K562 (cell line): ENCODE measurements around the gene LY6G6C. TPM values are rescaled to one million over a fixed set of nuclear protein-coding genes. Genes with fewer than 3 reads are reported as not detected.

Source experiments
- ADNP ChIP-seq: fragments of 200-800 bp; sonication (Bioruptor generic); IDR thresholded peaks from 2 replicates; pipeline ENCODE4 v1.6.1; 2016; ENCODE audit warnings: missing genetic modification characterization, missing compliant biosample characterization
- CAMTA2 ChIP-seq: fragments of 250-450 bp; sonication (Bioruptor Pico); conservative IDR thresholded peaks from 2 replicates; pipeline ENCODE4 v1.5.1; 2022
- ELF4 ChIP-seq: fragments of 450-650 bp; formaldehyde crosslinking; IDR thresholded peaks from 2 replicates; pipeline ENCODE4 v1.4.0; 2022; ENCODE audit warnings: missing genetic modification characterization
- FOXP1 ChIP-seq: sonication (generic); formaldehyde crosslinking; IDR thresholded peaks from 2 replicates; pipeline ENCODE4 v1.8.0; 2022; ENCODE audit warnings: mild to moderate bottlenecking, missing genetic modification reagents
- MECOM ChIP-seq: fragments of 250-450 bp; sonication (Bioruptor Pico); IDR thresholded peaks from 2 replicates; pipeline ENCODE4 v1.8.0; 2022; ENCODE audit warnings: inconsistent platforms
- SIN3B ChIP-seq: fragments of 450-650 bp; IDR thresholded peaks from 2 replicates; pipeline ENCODE4 v1.6.1; 2017; ENCODE audit warnings: low read depth, mild to moderate bottlenecking, moderate library complexity
- SMAD2 ChIP-seq: fragments of 150-350 bp; IDR thresholded peaks from 2 replicates; pipeline ENCODE4 v1.6.1; 2014; ENCODE audit warnings: low read depth, mild to moderate bottlenecking, low read length
- SNIP1 ChIP-seq: fragments of 450-650 bp; IDR thresholded peaks from 2 replicates; pipeline ENCODE4 v1.7.1; 2017; ENCODE audit warnings: low read depth, mild to moderate bottlenecking
- ZNF76 ChIP-seq: fragments of 250-450 bp; sonication (Bioruptor Pico); IDR thresholded peaks from 2 replicates; pipeline ENCODE4 v1.4.0; 2020; ENCODE audit warnings: mild to moderate bottlenecking, moderate library complexity, borderline replicate concordance
- polyA plus RNA-seq, 8 experiments: library from polyadenylated mRNA; depleted of rRNA in 4 of 8; stranded (reverse) in 5 of 8; unstranded in 3 of 8; fragments of >200 nt; fragmentation: Nextera tagmentation in 2 of 8; fragmentation: Illumina TruSeq in 1 of 8; extraction: Ambion mirVana in 2 of 8; extraction: Trizol in 1 of 8; gene quantifications; 2 replicates each; pipeline versions ENCODE4 v1.2.1 to v1.2.3, GENCODE V29; 2011 to 2014; ENCODE audit warnings: inconsistent platforms in 1 of 8, missing spikeins in 1 of 8
- total RNA-seq, 7 experiments: library from RNA; depleted of rRNA in 6 of 7; stranded (reverse); fragments of >200 nt in 6 of 7; fragmentation: Illumina TruSeq in 2 of 7; extraction: Trizol in 2 of 7; gene quantifications; 2 replicates each; pipeline versions ENCODE4 v1.2.1 to v1.2.3, GENCODE V29; 2011 to 2021; ENCODE audit warnings: low replicate concordance in 1 of 7
- TF ChIP-seq, protein P1 (sequence below): fragments of 450-650 bp; formaldehyde crosslinking; IDR thresholded peaks from 2 replicates; pipeline ENCODE4 v1.4.0; 2022; ENCODE audit warnings: missing genetic modification characterization
- TF ChIP-seq, protein P2 (sequence below): sonication (generic); formaldehyde crosslinking; IDR thresholded peaks from 2 replicates; pipeline ENCODE4 v1.8.1; 2023; ENCODE audit warnings: missing genetic modification reagents, mild to moderate bottlenecking, borderline replicate concordance
- TF ChIP-seq, protein P3 (sequence below): fragments of 450-650 bp; IDR thresholded peaks from 2 replicates; pipeline ENCODE4 v1.6.1; 2016; ENCODE audit warnings: mild to moderate bottlenecking
- TF ChIP-seq, protein P4 (sequence below), 2 experiments: IDR thresholded peaks; 2 replicates each; pipeline ENCODE4 v1.6.1; 2012; ENCODE audit warnings: improper control_type of control experiment in 2 of 2, low read depth in 2 of 2, low read length in 2 of 2, borderline replicate concordance in 1 of 2

The LY6G6C gene
- total and polyA plus RNA-seq, 9 of the 15 experiments (the other 6 are each of a cell fraction or from before 2014, with no cell fraction given): 0.06 to 0.20 TPM; not detected in 7

DNA sequence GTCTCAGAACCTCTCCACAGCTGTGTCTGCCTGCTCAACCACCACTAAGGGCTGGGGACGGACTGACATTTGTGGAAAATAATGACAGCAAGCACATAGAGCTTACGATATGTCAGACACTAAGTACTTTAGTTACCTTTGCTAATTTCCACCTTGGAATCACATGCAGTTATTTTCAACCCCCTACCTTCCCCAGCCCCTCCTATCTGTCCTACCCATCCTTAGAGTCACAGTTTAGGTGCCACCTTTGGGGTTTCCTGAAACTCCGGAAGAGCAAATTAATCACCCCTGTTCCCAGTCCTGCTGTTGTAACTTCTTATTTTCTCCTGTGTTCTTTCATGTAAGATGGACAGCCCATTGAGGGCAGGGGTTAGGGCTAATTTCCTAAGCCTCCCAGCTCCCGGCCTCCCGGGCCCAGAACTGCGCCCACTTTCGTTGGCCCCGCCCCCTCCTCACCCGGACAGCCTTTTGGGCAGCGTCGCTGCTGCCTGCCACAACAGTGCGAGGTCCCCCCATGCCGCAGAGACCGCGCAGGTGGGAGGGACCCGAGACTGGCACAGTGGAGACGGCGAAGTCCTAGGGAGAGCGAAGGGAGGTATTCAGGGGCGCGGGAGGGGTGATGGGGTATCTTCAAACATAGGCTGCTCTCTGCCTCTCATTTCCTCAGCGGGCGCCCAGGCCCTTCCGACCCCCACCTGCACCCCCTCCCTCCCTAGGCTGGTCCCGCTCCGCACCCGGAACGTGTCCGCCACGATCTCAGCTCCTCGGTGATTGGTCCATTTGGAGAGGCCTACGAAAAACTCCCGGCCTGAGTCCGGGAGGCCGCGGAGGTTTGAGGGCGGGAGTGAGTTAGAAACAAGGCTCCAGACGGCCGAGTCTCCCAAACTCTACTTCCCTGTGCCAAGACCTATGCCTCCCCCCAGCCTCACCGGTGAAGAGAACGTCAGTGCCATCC is 6.4 kb upstream of the LY6G6C start (continued):
- TF ChIP-seq, protein P1, sequence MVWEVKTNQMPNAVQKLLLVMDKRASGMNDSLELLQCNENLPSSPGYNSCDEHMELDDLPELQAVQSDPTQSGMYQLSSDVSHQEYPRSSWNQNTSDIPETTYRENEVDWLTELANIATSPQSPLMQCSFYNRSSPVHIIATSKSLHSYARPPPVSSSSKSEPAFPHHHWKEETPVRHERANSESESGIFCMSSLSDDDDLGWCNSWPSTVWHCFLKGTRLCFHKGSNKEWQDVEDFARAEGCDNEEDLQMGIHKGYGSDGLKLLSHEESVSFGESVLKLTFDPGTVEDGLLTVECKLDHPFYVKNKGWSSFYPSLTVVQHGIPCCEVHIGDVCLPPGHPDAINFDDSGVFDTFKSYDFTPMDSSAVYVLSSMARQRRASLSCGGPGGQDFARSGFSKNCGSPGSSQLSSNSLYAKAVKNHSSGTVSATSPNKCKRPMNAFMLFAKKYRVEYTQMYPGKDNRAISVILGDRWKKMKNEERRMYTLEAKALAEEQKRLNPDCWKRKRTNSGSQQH (CRISPR knock-in tag): peak; percentile 35; the same call in 1 of the 2 replicates
- TF ChIP-seq SMAD2: no peak
- TF ChIP-seq CAMTA2 (CRISPR knock-in tag): no peak
- TF ChIP-seq, protein P2, sequence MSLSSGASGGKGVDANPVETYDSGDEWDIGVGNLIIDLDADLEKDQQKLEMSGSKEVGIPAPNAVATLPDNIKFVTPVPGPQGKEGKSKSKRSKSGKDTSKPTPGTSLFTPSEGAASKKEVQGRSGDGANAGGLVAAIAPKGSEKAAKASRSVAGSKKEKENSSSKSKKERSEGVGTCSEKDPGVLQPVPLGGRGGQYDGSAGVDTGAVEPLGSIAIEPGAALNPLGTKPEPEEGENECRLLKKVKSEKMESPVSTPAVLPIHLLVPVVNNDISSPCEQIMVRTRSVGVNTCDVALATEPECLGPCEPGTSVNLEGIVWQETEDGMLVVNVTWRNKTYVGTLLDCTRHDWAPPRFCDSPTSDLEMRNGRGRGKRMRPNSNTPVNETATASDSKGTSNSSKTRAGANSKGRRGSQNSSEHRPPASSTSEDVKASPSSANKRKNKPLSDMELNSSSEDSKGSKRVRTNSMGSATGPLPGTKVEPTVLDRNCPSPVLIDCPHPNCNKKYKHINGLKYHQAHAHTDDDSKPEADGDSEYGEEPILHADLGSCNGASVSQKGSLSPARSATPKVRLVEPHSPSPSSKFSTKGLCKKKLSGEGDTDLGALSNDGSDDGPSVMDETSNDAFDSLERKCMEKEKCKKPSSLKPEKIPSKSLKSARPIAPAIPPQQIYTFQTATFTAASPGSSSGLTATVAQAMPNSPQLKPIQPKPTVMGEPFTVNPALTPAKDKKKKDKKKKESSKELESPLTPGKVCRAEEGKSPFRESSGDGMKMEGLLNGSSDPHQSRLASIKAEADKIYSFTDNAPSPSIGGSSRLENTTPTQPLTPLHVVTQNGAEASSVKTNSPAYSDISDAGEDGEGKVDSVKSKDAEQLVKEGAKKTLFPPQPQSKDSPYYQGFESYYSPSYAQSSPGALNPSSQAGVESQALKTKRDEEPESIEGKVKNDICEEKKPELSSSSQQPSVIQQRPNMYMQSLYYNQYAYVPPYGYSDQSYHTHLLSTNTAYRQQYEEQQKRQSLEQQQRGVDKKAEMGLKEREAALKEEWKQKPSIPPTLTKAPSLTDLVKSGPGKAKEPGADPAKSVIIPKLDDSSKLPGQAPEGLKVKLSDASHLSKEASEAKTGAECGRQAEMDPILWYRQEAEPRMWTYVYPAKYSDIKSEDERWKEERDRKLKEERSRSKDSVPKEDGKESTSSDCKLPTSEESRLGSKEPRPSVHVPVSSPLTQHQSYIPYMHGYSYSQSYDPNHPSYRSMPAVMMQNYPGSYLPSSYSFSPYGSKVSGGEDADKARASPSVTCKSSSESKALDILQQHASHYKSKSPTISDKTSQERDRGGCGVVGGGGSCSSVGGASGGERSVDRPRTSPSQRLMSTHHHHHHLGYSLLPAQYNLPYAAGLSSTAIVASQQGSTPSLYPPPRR (CRISPR knock-in tag): peak; percentile 66; the same call in 1 of the 2 replicates
- TF ChIP-seq ADNP: no peak
- TF ChIP-seq, protein P3, sequence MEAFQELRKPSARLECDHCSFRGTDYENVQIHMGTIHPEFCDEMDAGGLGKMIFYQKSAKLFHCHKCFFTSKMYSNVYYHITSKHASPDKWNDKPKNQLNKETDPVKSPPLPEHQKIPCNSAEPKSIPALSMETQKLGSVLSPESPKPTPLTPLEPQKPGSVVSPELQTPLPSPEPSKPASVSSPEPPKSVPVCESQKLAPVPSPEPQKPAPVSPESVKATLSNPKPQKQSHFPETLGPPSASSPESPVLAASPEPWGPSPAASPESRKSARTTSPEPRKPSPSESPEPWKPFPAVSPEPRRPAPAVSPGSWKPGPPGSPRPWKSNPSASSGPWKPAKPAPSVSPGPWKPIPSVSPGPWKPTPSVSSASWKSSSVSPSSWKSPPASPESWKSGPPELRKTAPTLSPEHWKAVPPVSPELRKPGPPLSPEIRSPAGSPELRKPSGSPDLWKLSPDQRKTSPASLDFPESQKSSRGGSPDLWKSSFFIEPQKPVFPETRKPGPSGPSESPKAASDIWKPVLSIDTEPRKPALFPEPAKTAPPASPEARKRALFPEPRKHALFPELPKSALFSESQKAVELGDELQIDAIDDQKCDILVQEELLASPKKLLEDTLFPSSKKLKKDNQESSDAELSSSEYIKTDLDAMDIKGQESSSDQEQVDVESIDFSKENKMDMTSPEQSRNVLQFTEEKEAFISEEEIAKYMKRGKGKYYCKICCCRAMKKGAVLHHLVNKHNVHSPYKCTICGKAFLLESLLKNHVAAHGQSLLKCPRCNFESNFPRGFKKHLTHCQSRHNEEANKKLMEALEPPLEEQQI: no peak
- TF ChIP-seq ELF4 (CRISPR knock-in tag): peak; percentile 74; the same call in 1 of the 2 replicates
- no peak for TF ChIP-seq ZNF76 (CRISPR knock-in tag)
- no peak for TF ChIP-seq SNIP1
- peak; percentile 79; the same call in 1 of the 2 replicates for TF ChIP-seq FOXP1 (CRISPR knock-in tag)
- TF ChIP-seq, protein P4, sequence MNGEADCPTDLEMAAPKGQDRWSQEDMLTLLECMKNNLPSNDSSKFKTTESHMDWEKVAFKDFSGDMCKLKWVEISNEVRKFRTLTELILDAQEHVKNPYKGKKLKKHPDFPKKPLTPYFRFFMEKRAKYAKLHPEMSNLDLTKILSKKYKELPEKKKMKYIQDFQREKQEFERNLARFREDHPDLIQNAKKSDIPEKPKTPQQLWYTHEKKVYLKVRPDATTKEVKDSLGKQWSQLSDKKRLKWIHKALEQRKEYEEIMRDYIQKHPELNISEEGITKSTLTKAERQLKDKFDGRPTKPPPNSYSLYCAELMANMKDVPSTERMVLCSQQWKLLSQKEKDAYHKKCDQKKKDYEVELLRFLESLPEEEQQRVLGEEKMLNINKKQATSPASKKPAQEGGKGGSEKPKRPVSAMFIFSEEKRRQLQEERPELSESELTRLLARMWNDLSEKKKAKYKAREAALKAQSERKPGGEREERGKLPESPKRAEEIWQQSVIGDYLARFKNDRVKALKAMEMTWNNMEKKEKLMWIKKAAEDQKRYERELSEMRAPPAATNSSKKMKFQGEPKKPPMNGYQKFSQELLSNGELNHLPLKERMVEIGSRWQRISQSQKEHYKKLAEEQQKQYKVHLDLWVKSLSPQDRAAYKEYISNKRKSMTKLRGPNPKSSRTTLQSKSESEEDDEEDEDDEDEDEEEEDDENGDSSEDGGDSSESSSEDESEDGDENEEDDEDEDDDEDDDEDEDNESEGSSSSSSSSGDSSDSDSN (IDR thresholded peaks at IDR 0.05; ENCODE audit: borderline replicate concordance in 1 of 2, low read depth in 2 of 2, low read length in 2 of 2): no peak
- no peak for TF ChIP-seq MECOM (CRISPR knock-in tag)
- no peak for TF ChIP-seq SIN3B
